KBM-7 (cell line): Measurements from ENCODE around the gene NTPCR.
"Not testable (repeated sequence)": the region's sequence is repeated elsewhere in the genome, so short reads cannot be mapped to it uniquely, and the experiment has no call there.

Source experiments
- DNase-seq: peaks from one replicate; pipeline ENCODE4 v3.0.0-alpha.2; 2015
- in situ Hi-C: fragments of 300-500 bp; cut with MboI; formaldehyde crosslinking; loops from 2 replicates; pipeline ENCODE4 v1.14.3; 2020; ENCODE audit warnings: low sequenced_read_pairs, low pct_unique_long_range_greater_than_20kb, mixed read lengths

NTPCR gene, protein sequence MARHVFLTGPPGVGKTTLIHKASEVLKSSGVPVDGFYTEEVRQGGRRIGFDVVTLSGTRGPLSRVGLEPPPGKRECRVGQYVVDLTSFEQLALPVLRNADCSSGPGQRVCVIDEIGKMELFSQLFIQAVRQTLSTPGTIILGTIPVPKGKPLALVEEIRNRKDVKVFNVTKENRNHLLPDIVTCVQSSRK

DNA sequence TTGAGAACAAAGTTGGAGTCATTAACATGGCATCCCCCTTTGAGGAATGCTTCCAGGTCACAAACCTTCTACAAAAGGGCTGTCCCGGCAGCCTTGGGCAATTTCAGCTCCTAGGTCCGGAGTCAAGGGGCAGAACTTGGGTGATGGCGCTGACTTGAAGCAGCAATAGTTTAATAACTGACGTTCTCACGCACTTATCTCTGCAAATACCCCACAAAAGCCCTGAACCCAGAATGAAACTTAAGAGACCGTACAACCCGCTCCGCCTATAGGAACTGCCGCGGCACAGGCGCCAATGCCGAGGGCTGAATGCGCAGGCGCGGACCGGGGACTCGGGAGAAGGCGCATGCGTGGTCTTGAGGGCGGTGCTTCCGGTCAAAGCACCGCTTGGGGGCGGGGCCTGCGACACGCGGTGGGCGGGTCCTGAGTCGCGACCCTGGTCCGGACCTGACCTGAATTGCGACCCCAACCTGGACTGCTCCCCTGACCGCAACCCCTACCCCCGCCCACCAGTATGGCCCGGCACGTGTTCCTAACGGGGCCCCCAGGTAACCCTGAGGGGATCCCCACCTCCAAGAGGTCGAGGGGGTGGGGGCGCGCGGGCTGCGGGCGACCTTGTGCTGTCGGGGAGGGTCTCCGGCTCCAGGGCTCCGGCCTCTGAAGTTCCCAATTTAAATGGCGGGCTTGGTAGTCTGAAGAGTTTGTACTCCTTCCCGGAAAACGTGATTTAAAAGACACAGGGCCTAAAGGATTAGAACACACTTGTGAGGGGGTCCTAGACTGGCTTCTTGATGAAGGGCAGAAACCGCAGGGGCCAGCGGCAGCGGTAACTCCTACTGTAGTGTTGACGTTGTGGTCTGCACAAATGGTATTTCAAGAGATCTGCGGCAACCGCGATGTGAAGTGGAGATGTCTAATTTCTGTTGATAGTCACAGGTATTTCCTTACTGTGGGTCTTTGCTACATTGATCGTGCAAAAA lies at the start of gene NTPCR:
TSS of gene NTPCR (plus strand) at position 415 of the 980 bp plus-strand sequence. CDS start at position 515, 100 bp downstream.
- in situ Hi-C loops: no loop called here
- DNase-seq: peak; percentile 93

DNA sequence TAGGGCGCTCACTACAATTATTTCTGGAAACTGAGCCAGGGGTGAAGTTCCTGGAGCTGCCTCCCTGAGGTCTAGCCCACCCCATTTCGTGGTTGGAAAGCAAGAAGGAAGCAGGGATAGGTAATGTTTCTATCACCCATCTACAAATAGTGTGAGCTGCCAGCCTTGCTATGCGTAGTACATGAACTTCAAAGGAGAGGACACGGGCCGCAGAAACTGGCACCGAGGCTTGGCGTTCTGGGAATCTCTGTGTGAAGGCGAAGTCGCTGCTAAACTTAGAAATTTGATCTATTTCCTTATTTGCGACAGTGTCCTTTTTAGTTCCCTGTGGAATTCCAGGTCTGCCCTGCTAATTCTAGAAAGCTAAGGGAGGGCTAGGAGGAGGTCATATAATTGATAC lies 49.6 kb upstream of the NTPCR start:
- in situ Hi-C loops: no loop called here
- DNase-seq: no peak

DNA sequence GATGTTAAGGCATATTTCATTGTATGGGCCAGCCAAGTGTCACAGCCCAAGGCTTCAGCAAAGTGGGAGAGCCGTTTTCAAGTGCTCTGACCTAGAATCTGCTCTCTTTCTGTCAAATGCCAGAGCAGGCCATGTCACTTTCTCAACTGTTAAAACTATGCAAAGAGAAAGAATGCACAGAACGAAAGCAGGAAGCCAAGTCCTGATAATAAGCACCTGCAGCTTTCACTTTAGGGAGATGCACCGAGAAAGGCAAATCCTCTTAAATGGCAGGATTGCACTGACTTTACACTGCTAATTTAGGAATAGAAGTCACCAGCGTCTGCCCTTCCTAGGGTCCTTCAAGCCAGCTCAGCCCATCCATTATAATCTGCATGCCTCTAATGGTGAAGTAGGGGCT lies 49.2 kb upstream of the NTPCR start:
- DNase-seq: no peak
- in situ Hi-C loops: no loop called here

DNA sequence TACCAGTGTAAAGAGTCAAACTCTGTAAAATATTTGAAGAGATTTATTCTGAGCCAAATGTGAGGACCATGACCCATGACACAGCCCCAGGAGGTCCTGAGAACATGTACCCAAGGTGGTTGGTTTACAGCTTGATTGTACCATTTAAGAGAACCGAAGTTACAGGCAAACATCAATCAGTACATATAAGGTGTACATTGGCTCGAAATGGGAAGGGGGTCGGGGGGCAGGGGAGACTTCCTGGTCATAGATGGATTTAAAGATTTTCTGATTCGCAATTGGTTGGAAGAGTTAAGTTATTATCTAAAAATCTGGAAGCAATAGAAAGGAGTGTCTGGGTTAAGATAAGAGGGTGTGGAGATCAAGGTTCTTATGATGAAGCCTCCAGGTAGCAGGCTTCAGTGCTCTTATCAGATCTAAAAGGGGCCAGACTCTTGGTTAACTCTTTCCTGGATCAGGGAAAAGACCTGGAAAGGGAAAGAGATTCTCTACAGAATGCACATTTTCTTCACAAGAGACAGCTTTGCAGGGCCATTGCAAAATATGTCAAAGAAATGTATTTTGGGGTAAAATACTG lies 47.5 kb upstream of the NTPCR start:
- in situ Hi-C loops: no loop called here
- DNase-seq: no peak

DNA sequence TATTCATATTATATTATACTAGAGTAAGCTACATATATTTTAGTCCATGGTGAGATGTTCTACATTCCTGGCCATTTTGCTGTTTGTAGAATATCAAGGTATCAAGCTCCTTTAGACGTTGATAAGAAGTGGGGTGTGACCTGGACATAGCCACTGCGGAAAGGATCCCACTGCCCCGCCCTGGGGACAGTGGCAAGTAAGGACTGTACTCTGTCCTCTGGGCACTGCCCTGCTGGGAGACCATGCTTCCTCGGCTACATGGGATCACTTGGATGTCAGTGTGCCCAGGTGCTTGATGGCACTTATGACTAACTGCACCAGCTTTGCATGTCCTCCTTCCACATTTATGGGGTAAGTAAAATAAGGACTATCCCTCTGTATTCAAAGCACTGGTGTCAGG lies 46.3 kb upstream of the NTPCR start:
- no peak for DNase-seq
- in situ Hi-C loops: no loop called here

DNA sequence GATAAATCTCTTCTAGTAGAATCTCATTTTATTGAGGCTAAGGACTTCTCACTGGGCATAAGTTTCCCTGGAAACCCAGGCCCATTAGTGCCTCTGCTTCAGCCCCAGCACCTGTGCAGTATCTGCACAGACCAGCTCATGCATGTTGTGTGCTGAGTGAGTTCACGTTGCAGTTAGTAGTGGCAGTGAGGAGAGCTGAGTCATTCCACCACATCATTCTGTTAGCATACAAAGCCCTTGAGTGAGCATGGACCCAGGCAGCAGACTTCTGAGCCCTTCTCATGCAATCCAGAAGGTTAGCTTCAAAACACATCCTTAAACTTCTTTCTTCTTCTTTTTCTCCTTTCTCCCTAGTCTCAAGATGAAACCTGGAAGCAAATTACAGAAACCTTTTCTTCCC lies 45.8 kb upstream of the NTPCR start:
- in situ Hi-C loops: no loop called here
- no peak for DNase-seq

DNA sequence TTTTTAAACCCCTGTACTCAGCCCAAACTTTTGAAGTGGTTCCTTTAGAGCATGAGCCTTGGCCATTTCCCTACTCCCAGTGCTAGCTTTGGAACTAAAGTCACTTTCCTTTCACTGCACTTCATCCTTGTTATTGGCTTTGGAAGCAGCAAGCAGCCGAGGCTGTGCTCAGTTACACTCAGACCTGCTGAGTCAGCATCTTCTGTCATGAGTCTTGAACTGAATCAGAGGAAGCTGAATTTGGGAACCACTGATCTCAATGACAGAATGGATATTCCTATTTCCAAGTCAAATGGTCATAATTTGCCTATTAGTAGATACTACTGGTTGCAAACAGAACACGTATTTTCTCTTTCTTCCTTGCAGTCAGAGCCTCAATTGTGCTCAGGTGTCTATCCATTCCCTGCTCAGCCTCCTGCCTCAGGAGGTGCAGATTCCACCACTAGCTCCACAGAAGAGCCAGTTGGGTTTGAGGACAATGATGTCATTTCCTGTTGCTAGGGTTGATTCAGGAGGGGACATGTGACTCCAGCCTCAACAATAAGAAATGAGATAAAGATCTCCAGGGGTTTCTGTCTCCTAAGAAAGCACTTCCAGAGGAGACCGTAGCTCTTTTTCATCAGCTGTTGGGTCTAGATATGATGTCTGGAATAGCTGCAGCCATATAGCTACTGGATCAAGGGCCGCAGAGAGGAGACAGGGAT lies 44.9 kb upstream of the NTPCR start:
- in situ Hi-C loops: no loop called here
- DNase-seq: peak; percentile 38

DNA sequence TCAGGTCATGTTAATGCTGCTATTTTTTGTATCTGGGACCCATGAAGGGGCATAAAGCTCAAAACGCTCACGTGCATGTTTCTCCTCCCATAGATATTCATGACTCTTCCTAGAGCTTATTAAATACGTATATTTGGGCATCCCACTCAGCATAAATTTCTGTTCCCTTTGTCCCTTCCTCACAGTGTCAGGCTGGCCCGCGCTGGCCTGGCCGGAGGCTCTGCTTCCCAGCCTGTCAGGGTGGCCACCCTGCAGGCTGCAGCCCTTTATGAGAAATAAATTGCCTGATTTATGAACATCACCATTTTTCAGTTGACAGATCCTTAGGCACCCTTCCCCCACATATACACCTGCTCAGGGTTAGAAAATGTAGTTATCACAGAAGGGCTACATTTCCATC lies 44.0 kb upstream of the NTPCR start:
- in situ Hi-C loops: no loop called here
- DNase-seq: no peak

DNA sequence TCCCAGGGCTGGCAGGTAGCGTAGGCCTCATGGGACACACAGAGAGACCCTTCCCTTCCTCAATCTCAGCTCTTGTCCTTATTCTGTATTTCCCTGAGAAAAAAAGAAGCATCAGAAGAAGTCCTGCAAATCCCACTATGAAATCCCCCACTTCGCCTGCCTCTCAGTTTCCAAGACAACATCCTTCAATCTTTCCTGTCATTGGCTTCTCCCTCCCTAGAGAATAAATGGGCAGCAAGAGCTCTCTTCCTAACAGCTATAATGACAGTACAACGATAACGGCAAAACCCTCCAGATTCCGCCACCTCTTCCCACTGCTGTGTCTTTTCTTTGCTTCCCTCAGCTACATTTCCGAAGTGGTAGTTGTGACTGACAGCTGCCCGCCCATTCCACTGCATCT lies 41.6 kb upstream of the NTPCR start:
- in situ Hi-C loops: no loop called here
- no peak for DNase-seq

DNA sequence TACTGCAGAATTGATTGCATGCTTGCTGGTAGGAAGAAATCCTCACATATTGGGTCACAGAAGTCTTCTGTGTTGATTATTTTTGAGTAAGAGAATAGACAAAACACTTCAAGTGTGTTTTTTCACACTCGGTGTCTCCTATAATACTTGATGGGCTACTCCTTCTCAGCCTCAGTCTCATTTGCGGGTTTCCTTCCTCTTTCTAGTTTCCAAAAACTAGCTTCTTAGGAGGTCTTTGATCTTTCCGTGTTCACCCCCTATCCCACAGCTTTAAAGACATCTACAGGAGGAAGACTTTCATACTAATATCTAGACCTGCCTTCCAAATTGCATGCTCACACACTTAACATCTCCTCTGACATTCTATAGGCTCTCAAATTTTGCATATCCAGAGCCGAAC lies 40.7 kb upstream of the NTPCR start:
- in situ Hi-C loops: no loop called here
- peak; percentile 28 for DNase-seq

DNA sequence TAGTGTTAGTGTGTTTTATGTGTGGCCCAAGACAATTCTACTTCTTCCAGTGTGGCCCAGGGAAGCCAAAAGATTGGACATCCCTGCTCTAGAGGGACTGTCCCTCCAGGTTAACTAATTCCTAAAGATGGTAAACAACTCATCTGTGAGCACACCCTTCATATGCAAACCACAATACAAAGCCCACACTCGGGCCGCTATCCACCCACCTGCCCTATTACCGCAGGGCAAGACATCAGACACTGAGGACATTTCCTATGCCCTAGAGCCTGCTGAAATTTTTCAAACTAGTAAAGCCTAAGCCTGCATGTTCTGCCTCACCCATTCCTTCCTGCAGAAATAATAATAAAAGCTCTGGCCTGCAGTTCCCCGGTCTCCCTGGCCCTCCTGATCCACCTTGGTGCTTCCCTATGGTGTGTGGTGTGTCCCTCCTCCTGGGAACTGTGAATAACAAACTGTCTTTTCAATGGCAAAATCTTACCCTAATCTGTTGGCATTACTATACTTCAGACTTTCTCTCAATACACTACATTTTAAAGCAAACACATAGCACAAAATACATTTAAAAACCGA lies 39.3 kb upstream of the NTPCR start:
- no peak for DNase-seq
- in situ Hi-C loops: no loop called here

DNA sequence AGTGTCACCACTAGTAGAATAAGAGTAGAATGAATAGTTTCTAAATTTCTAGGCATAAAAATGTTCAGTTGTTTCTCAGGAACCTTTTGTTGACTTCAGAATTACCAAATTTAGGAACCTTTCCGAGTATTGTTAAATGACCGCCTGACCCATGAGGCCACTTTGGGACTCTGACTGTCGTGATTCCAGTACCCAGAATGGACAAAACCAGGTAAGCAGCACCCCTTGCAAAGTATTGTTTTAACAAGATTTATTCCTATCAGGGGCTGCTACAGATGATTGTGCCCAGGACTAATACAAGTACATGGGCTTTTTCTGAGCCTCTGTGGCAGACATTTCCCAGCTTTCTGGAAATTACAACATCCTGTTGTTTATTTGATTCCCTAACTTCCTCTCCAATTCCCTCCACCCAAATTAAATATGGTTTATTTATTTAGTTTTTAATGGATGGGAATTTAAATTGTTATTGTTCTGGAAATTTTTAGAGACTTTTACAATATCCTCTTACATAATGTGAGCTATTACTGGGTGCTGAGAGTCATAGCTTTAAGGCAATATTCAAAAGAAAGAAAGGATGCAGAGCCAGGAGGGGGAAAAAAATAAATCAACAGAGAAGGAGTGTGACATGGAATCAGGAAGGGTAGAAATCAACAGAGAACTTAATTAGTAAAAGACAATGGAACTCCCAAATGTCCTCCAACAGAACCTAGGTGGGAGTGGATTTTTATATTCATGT lies 37.4 kb upstream of the NTPCR start:
- in situ Hi-C loops: no loop called here
- no peak for DNase-seq

DNA sequence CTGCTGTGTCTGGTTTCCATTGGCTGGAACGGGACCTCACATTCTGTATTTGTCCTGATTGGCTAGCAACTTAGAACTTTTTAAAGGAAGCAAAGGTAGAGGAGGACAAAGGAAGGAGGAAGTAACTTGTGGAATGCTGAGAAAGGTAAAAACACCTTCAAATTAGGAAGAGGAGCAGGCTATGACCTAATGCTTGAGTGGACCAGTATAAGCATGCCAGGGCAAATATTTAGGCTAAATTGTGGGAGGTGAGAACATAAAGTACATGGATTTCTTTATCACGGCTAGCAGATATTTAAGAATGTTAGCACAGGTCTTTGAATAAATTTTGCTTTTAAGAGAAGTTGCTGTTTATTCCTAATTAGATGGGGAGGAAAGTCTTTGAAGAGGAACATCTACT lies 36.1 kb upstream of the NTPCR start:
- in situ Hi-C loops, DNase-seq: not testable (repeated sequence)

DNA sequence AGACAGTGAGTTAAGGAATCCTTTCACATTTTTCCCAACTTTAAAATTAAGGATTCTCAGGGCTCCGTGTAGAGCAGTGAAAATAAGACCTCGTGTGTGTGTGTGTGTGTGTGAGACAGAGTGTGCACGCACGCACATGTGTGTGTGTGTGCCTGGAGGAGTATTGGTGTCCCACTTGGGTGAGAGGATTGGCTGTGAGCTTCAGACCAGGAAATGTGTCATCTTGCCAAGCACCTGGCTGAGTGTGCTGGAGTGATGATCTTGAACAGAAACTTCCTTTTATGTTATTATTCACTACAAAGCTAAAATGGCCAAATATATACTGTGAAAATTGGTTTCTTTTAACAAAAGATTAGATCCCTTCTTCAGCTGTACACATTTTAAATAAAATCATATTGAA lies 35.2 kb upstream of the NTPCR start:
- DNase-seq: no peak
- in situ Hi-C loops: no loop called here

DNA sequence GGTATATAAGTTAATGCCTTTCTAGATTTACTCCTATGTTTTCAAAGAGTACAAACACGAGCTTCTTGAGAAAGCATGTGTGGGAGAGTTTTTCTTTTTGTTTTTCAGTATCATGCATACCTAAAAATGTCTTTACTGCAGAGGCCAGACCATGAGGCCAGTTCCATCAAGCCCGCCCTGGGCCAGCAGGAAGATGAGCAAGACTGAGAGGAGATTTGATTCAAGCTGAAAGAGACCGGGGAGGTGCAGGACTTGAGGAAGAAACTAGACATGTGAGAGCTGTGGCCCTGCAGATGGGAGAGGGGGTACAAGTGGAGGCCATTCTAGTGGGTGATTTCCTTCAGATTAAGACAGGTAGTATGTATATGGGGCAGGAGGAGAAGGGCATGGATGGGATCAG lies 33.4 kb upstream of the NTPCR start:
- in situ Hi-C loops: no loop called here
- DNase-seq: no peak

DNA sequence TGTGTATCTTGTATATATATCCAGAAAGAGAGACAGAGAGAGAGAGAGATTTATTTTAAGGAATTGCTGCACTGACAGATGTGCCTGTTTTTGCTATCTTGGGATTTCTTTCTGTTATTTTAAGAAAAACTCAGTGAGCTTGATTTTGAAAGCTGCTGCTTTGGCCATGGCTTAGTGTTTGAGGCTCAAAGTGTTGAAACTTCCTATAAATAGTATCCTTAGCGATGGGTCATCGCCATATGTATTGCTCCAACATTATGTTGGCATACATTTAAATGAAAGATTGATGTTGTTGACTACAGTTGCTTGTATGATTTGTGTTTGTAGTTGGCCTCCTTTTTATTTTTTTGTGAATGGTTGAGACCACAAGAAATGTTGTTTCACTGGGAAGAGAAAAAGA lies 29.0 kb upstream of the NTPCR start:
- in situ Hi-C loops: no loop called here
- DNase-seq: no peak

DNA sequence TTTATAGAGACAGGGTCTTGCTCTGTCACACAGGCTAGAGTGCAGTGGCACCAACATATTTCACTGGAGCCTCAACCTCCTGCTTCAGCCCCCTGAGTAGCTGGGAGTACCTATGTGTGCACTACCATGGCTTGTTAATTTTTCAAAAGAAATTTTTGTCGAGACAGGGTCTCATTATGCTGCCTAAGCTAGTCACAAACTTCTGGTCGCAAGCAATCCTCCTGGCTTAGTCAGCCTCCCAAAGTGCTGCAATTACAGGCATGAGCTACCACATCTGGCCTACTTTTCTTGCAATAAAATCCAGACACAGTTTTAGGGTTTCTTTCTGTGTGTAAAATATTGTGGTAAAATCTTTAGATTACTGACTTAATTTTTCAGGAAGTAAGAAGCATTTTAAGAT lies 27.9 kb upstream of the NTPCR start:
- in situ Hi-C loops: no loop called here

DNA sequence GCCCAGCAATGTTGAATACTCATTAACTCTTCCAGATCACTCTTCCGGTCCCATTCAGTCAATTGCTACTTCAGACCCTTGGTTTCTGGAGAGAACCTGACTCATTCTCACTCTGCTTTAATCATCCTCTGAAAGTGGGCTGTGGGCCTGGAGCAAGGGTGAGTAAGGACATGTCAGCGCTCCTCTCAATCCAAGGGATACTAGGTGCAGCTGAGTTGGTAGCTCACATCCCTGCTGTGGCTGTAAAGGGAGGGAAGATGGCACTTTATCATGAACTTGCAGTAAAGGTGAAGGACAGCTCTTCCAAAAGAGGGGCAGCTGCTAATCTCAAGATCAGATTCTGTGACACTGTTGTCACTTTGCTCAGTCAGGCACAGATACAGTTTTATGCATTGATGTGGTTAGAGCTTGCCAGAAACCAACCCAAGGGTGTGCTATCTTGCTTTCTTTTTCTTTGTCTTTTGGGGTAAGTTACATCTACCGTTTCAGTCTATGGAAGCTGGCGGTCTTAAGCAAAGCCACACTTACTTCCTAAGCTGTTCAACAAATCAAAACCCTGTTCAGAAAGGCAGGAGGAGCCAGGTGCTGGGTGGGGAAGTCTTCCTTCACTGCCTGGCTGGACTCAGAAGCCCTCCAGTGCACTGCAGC lies 26.5 kb upstream of the NTPCR start:
- no peak for DNase-seq

More for the DNA sequence above, 27.9 kb upstream of the NTPCR start:
- no peak for DNase-seq

More for the DNA sequence above, 26.5 kb upstream of the NTPCR start:
- in situ Hi-C loops: no loop called here
